Natural killer cell (primary cell): ENCODE results near the gene TMEM183A. TPM values are rescaled to one million over a fixed set of nuclear protein-coding genes. Genes with fewer than 3 reads are reported as not detected.

Source experiments
- ATAC-seq, 3 donors: fragments of 150-1000 bp in 2 of 3; fragments of 200-7000 bp in 1 of 3; cut with Tn5 transposase; 1 replicate in 1 of 3; 2 replicates in 2 of 3; pipeline ENCODE4 v1.10.0; 2021; ENCODE audit warnings: mild to moderate bottlenecking in 2 of 3, moderate library complexity in 2 of 3
- DNase-seq, 2 donors: peaks; one replicate each; pipeline versions ENCODE4 v3.0.0 to v3.0.0-alpha.2; 2013 to 2021; ENCODE audit warnings: mixed read lengths in 1 of 2
- H3K27ac ChIP-seq: one replicate; pipeline ENCODE4 v1.5.1; 2013; ENCODE audit warnings: mild to moderate bottlenecking, low read length
- H3K27me3 ChIP-seq: one replicate; pipeline ENCODE4 v1.6.1; 2013; ENCODE audit warnings: low read length; ENCODE audit not compliant: control insufficient read depth, insufficient read depth
- H3K36me3 ChIP-seq: one replicate; pipeline ENCODE4 v1.6.1; 2013; ENCODE audit warnings: low read length; ENCODE audit not compliant: control insufficient read depth, insufficient read depth
- H3K4me1 ChIP-seq: one replicate; pipeline ENCODE4 v1.6.1; 2013; ENCODE audit warnings: low read length; ENCODE audit not compliant: control insufficient read depth, insufficient read depth
- H3K4me3 ChIP-seq: one replicate; pipeline ENCODE4 v1.5.1; 2013; ENCODE audit warnings: low read length
- H3K9me3 ChIP-seq: one replicate; pipeline ENCODE4 v1.6.1; 2013; ENCODE audit warnings: low read length; ENCODE audit not compliant: control insufficient read depth, insufficient read depth
- H3K27ac Mint-ChIP-seq, 2 donors: one replicate each; pipeline ENCODE4 v1.8.0; 2022; ENCODE audit warnings: mild to moderate bottlenecking in 2 of 2, mixed read lengths in 2 of 2, moderate library complexity in 1 of 2
- H3K27me3 Mint-ChIP-seq, 2 donors: one replicate each; pipeline ENCODE4 v1.8.0; 2022; ENCODE audit warnings: low read depth in 2 of 2, mixed read lengths in 2 of 2
- H3K36me3 Mint-ChIP-seq: one replicate; pipeline ENCODE4 v1.8.0; 2022; ENCODE audit warnings: mixed read lengths
- H3K4me1 Mint-ChIP-seq, 2 donors: one replicate each; pipeline ENCODE4 v1.8.0; 2022; ENCODE audit warnings: mixed read lengths in 2 of 2
- H3K4me3 Mint-ChIP-seq: one replicate; pipeline ENCODE4 v1.8.0; 2022; ENCODE audit warnings: mild to moderate bottlenecking, moderate library complexity, mixed read lengths
- H3K9me3 Mint-ChIP-seq, 2 donors: one replicate each; pipeline ENCODE4 v1.8.0; 2022; ENCODE audit warnings: mixed read lengths in 2 of 2
- WGBS: methylation state at CpG from one replicate; pipeline ENCODE4 v1.1.7; 2013; ENCODE audit warnings: missing lambda C conversion rate; ENCODE audit not compliant: insufficient coverage; 5-methylcytosine and 5-hydroxymethylcytosine counted together
- intact Hi-C: fragments of 100-400 bp; cut with micrococcal nuclease; formaldehyde crosslinking; loops from one replicate; pipeline ENCODE4 v1.14.2; 2022
- total RNA-seq, 4 donors: library from RNA; stranded (reverse); fragments of 120-200 nt in 1 of 4; gene quantifications; one replicate each; pipeline versions ENCODE4 v1.2.3 to v1.2.4, GENCODE V29; 2013 to 2022
- TF ChIP-seq, protein P1 (sequence below): fragments of 200-600 bp; IDR thresholded peaks from one replicate; pipeline ENCODE4 v1.8.0; 2022; ENCODE audit warnings: antibody characterized with exemption

Gene TMEM183A
- total RNA-seq, 3 donors from 2014 or later (not counting 1 experiment from before 2014, with no cell fraction given), result 127 to 147 (median 143) TPM

- peaks cover 16% of the 10 kb centered on the region for H3K4me1 ChIP-seq
- ATAC-seq (no peak), DNase-seq (no peak)
- no peak overlapping the region for H3K27ac Mint-ChIP-seq
- no peaks in the 10 kb centered on the region for H3K9me3 ChIP-seq
- no peak overlapping the region for H3K27ac ChIP-seq
- H3K4me1 Mint-ChIP-seq, result no peaks in the 10 kb centered on the region
- H3K4me3 ChIP-seq, result no peak overlapping the region
- no peak overlapping the region for H3K4me3 Mint-ChIP-seq
- intact Hi-C loops, result no loop called here
- no peaks in the 10 kb centered on the region for H3K36me3 ChIP-seq
- TF ChIP-seq, protein P1, sequence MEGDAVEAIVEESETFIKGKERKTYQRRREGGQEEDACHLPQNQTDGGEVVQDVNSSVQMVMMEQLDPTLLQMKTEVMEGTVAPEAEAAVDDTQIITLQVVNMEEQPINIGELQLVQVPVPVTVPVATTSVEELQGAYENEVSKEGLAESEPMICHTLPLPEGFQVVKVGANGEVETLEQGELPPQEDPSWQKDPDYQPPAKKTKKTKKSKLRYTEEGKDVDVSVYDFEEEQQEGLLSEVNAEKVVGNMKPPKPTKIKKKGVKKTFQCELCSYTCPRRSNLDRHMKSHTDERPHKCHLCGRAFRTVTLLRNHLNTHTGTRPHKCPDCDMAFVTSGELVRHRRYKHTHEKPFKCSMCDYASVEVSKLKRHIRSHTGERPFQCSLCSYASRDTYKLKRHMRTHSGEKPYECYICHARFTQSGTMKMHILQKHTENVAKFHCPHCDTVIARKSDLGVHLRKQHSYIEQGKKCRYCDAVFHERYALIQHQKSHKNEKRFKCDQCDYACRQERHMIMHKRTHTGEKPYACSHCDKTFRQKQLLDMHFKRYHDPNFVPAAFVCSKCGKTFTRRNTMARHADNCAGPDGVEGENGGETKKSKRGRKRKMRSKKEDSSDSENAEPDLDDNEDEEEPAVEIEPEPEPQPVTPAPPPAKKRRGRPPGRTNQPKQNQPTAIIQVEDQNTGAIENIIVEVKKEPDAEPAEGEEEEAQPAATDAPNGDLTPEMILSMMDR, result no peak
- H3K27me3 Mint-ChIP-seq, result peaks cover 0 to 4% of the 10 kb centered on the region in 2 donors
- 14% methylated on average over 6 of the region's 8 CpGs for WGBS
- no peaks in the 10 kb centered on the region for H3K27me3 ChIP-seq
- no peaks in the 10 kb centered on the region for H3K9me3 Mint-ChIP-seq
- H3K36me3 Mint-ChIP-seq, result no peaks in the 10 kb centered on the region
Observed at GRCh38 chr1:203063287-203063686, 56.1 kb downstream of the TMEM183A start.

- ATAC-seq (no peak), DNase-seq (no peak)
- intact Hi-C loops, result no loop called here
- Histone ChIP-seq H3K27me3 (no peaks in the 10 kb centered on the region), H3K36me3 (no peaks in the 10 kb centered on the region), H3K4me1 (peaks cover under 1% of the 10 kb centered on the region), H3K9me3 (no peaks in the 10 kb centered on the region), H3K27ac (no peak overlapping the region), H3K4me3 (no peak overlapping the region)
- H3K27me3 Mint-ChIP-seq, result peaks cover 0 to 2% of the 10 kb centered on the region in 2 donors
- WGBS, result 88% methylated on average over 5 of the region's 7 CpGs
- no peaks in the 10 kb centered on the region for H3K9me3 Mint-ChIP-seq
- H3K4me3 Mint-ChIP-seq, result no peak overlapping the region
- no peak overlapping the region for H3K27ac Mint-ChIP-seq
- H3K36me3 Mint-ChIP-seq, result no peaks in the 10 kb centered on the region
- no peaks in the 10 kb centered on the region for H3K4me1 Mint-ChIP-seq
- TF ChIP-seq, protein P1, result no peak
Observed at GRCh38 chr1:203065191-203065590, 58.0 kb downstream of the TMEM183A start.

- Mint-ChIP-seq H3K27me3 (peaks cover 0 to 2% of the 10 kb centered on the region in 2 donors), H3K36me3 (no peaks in the 10 kb centered on the region), H3K4me1 (no peaks in the 10 kb centered on the region), H3K27ac (no peak overlapping the region), H3K9me3 (no peaks in the 10 kb centered on the region), H3K4me3 (no peak overlapping the region)
- Histone ChIP-seq H3K4me3 (no peak overlapping the region), H3K27ac (no peak overlapping the region), H3K36me3 (no peaks in the 10 kb centered on the region), H3K4me1 (no peaks in the 10 kb centered on the region), H3K27me3 (no peaks in the 10 kb centered on the region), H3K9me3 (no peaks in the 10 kb centered on the region)
- no peak for DNase-seq
- ATAC-seq, result no peak
- TF ChIP-seq, protein P1, result no peak
- intact Hi-C loops, result no loop called here
- 88% methylated on average over 2 of the region's 2 CpGs for WGBS
Observed at GRCh38 chr1:203065986-203066385, 58.8 kb downstream of the TMEM183A start.

- Histone ChIP-seq H3K9me3 (no peaks in the 10 kb centered on the region), H3K4me3 (no peak overlapping the region), H3K36me3 (no peaks in the 10 kb centered on the region), H3K27me3 (no peaks in the 10 kb centered on the region), H3K27ac (no peak overlapping the region), H3K4me1 (no peaks in the 10 kb centered on the region)
- Mint-ChIP-seq H3K4me3 (no peak overlapping the region), H3K27me3 (peaks cover 0 to 2% of the 10 kb centered on the region in 2 donors), H3K36me3 (no peaks in the 10 kb centered on the region), H3K9me3 (no peaks in the 10 kb centered on the region), H3K27ac (no peak overlapping the region), H3K4me1 (no peaks in the 10 kb centered on the region)
- no peak for ATAC-seq
- intact Hi-C loops, result no loop called here
- 86% methylated on average over 3 of the region's 3 CpGs for WGBS
- DNase-seq, result no peak
- TF ChIP-seq, protein P1, result no peak
Observed at GRCh38 chr1:203066965-203067364, 59.8 kb downstream of the TMEM183A start.
